GM12801 (cell line): Measurements from ENCODE around the gene TUBB2B.

Experiments used
- TF ChIP-seq, protein P1 (sequence below): IDR thresholded peaks from one replicate; pipeline ENCODE4 v1.5.1; 2011; ENCODE audit warnings: control low read depth; ENCODE audit not compliant: insufficient read length; ENCODE audit errors: extremely low read depth

TUBB2B gene

GRCh38 chr6:3226481-3227362 is 731 bp downstream of the TUBB2B start:
- TF ChIP-seq, protein P1, sequence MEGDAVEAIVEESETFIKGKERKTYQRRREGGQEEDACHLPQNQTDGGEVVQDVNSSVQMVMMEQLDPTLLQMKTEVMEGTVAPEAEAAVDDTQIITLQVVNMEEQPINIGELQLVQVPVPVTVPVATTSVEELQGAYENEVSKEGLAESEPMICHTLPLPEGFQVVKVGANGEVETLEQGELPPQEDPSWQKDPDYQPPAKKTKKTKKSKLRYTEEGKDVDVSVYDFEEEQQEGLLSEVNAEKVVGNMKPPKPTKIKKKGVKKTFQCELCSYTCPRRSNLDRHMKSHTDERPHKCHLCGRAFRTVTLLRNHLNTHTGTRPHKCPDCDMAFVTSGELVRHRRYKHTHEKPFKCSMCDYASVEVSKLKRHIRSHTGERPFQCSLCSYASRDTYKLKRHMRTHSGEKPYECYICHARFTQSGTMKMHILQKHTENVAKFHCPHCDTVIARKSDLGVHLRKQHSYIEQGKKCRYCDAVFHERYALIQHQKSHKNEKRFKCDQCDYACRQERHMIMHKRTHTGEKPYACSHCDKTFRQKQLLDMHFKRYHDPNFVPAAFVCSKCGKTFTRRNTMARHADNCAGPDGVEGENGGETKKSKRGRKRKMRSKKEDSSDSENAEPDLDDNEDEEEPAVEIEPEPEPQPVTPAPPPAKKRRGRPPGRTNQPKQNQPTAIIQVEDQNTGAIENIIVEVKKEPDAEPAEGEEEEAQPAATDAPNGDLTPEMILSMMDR, result no peak

DNA sequence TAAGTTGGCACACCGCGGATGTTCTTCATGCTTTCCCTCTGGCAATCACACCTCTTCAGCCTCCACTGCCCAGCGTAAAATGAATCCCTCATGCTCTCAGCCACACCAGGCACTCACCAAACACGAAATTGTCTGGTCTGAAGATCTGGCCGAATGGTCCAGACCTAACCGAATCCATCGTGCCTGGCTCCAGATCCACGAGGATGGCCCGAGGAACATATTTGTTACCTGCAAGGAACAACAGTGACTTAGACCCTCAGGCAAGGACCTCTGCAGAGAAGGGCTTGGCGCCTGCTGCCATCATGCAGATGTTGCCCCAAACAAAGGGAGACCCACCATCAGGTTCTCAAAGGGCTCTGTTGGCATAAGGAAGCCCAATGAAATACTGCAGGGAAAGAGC is 1.4 kb downstream of the TUBB2B start:
- TF ChIP-seq, protein P1, result no peak

- TF ChIP-seq, protein P1, result no peak
These were observed 4.9 kb downstream of the TUBB2B start for GRCh38 chr6:3222506-3223038.

DNA sequence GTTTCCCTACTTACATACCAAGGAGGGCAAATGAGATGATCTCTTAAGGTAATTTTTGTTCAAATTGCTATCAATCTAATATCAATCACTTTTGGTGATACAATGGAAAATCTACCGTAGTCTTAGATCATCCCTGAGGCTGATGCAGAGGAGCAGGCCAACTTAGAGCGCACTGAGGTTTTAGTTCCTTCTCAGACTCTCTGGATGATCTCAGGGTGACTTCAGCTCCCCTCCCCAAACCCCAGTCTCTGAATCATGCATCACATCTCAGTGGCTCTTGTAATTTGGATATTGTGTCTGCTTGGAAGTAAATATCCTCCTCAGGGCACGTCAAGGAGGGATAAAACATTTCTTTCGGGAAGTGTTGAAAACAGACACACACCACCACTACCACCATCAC is 5.9 kb downstream of the TUBB2B start:
- TF ChIP-seq, protein P1, result no peak

DNA sequence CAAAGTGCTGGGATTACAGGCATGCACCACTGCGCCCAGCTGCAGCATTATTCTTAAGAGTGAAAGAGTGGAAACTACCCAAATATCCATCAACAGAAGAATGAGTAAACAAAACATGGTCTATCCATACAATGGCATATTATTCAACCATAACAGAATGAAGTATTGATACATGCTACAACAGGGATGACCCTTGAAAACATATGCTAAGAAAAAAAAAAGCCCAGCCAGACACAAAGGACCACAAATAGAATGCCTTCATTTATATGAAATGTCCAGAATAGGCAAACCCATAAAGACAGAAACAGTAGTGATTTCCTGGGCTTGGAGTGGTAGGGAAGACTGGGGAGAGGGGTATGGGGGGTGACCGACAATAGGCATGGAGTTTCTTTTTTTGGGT is 7.1 kb downstream of the TUBB2B start:
- TF ChIP-seq, protein P1, result no peak

GRCh38 chr6:3218266-3218665 is 9.2 kb downstream of the TUBB2B start:
- TF ChIP-seq, protein P1, result no peak

DNA sequence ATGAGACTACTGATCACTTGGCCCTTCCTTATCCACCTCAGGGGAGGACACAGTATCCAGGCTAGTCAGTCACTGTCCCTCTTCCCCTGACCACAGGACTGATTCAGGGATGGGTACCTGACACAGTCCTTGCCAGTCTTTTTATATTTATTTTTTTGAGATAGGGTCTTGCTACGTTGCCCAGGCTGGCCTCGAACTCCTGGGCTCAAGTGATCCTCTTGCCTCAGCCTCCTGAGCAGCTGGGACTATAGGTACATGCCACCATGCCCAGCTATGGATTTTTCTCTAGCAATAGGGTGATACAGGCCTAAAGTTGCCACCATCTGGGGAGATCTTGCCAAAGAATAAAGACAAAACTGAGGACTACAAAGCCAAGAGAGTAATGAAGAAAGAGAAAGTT is 10.2 kb downstream of the TUBB2B start:
- TF ChIP-seq, protein P1, result no peak
